KMS-11 (cell line): Measurements from ENCODE around the gene ERCC2.

ENCODE experiments used
- H2AFZ ChIP-seq: fragments of 200-600 bp; sonication (generic); 2 replicates; pipeline ENCODE4 v1.6.1; 2016; ENCODE audit warnings: antibody characterized with exemption, mixed run types, low read depth
- H3K27ac ChIP-seq: fragments of 200-600 bp; sonication (generic); 2 replicates; pipeline ENCODE4 v1.6.1; 2016; ENCODE audit warnings: mild to moderate bottlenecking, mixed run types
- H3K27me3 ChIP-seq: fragments of 200-600 bp; sonication (generic); 2 replicates; pipeline ENCODE4 v1.6.1; 2017; ENCODE audit warnings: mild to moderate bottlenecking, low read depth, mixed run types, moderate library complexity; ENCODE audit not compliant: insufficient read depth
- H3K36me3 ChIP-seq: fragments of 200-600 bp; sonication (generic); 2 replicates; pipeline ENCODE4 v1.6.1; 2017; ENCODE audit warnings: mild to moderate bottlenecking, mixed run types; ENCODE audit not compliant: insufficient read depth
- H3K4me1 ChIP-seq: fragments of 200-600 bp; sonication (generic); 2 replicates; pipeline ENCODE4 v1.6.1; 2016; ENCODE audit warnings: mild to moderate bottlenecking, low read depth, mixed run types; ENCODE audit not compliant: poor library complexity, severe bottlenecking
- H3K4me2 ChIP-seq: fragments of 200-600 bp; sonication (generic); 2 replicates; pipeline ENCODE4 v1.7.0; 2016; ENCODE audit warnings: mild to moderate bottlenecking, mixed run types
- H3K4me3 ChIP-seq: fragments of 200-600 bp; sonication (generic); IDR thresholded peaks from 2 replicates; pipeline ENCODE4 v1.6.1; 2017; ENCODE audit warnings: low read depth, low read length, mixed read lengths; ENCODE audit not compliant: insufficient read depth
- H3K79me2 ChIP-seq: fragments of 200-600 bp; sonication (generic); 2 replicates; pipeline ENCODE4 v1.6.1; 2016; ENCODE audit warnings: low read depth, mixed run types; ENCODE audit not compliant: insufficient read depth
- H3K9ac ChIP-seq: fragments of 200-600 bp; sonication (generic); 2 replicates; pipeline ENCODE4 v1.6.1; 2016; ENCODE audit warnings: mild to moderate bottlenecking, mixed run types
- H4K20me1 ChIP-seq: fragments of 200-600 bp; sonication (generic); 2 replicates; pipeline ENCODE4 v1.6.1; 2016; ENCODE audit warnings: mild to moderate bottlenecking, mixed run types; ENCODE audit not compliant: insufficient read depth
- CTCF ChIP-seq: fragments of 200-600 bp; sonication (generic); conservative IDR thresholded peaks from 2 replicates; pipeline ENCODE4 v1.6.1; 2017; ENCODE audit warnings: low read depth, mild to moderate bottlenecking, antibody characterized with exemption, low read length, moderate library complexity, mixed read lengths

The ERCC2 gene

GRCh38 chr19:45368737-45369340, 1.5 kb downstream of the ERCC2 start:
- Histone ChIP-seq H3K4me1 (peaks cover 15% of the 10 kb centered on the region), H3K9ac (no peak overlapping the region), H3K79me2 (no peaks in the 10 kb centered on the region), H3K4me3 (no peak overlapping the region), H2AFZ (no peak overlapping the region), H4K20me1 (no peaks in the 10 kb centered on the region), H3K27ac (no peak overlapping the region), H3K4me2 (peak overlapping the region; percentile 95; the same call in 1 of the 2 replicates), H3K36me3 (no peaks in the 10 kb centered on the region), H3K27me3 (no peaks in the 10 kb centered on the region)
- no peak for TF ChIP-seq CTCF

DNA sequence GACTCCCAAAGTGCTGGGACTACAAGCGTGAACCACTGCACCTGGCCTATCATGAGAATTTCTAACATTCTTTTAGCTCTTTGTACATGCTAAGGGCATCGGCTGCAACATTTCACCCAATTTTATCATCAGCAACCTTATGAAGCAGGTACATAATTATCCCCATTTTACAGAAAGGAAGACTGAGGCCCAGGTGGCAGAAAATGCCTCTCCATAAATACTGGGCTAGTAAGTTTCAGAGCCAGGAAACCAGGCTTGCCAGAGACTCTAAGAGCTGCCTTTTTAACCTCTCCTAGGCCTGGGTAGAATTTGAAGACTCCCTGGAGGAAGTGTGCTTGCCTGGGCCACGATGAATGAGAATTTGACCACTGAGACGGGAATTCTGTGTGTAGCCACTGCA, 2.2 kb downstream of the ERCC2 start:
- H3K4me1 ChIP-seq: peaks cover 15% of the 10 kb centered on the region
- H3K4me3 ChIP-seq: no peak overlapping the region
- no peak overlapping the region for H3K9ac ChIP-seq
- no peaks in the 10 kb centered on the region for H3K27me3 ChIP-seq
- no peak overlapping the region for H3K4me2 ChIP-seq
- no peaks in the 10 kb centered on the region for H3K36me3 ChIP-seq
- H3K27ac ChIP-seq: no peak overlapping the region
- no peak overlapping the region for H2AFZ ChIP-seq
- no peaks in the 10 kb centered on the region for H4K20me1 ChIP-seq
- TF ChIP-seq CTCF: no peak
- no peaks in the 10 kb centered on the region for H3K79me2 ChIP-seq

DNA sequence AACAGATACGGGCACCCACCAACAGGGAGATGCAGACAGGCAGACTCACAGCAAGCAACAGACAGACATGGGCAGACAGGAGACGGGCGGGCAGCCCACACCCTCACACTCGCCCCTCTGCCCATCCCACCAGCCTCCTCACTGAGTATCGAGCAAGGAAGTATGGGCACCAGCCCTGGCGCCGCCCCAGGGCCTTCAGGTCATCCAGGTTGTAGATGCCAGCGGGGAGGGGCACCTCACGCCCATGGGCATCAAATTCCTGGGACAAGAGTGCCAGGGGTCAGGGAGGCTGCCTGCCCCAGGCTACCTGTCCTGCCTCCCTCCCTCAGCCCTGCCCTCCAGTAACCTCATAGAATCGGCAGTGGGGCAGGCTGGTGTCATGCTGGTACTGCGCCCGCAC, 5.7 kb downstream of the ERCC2 start:
- Histone ChIP-seq H3K4me1 (peaks cover 6% of the 10 kb centered on the region), H3K27ac (no peak overlapping the region), H3K27me3 (no peaks in the 10 kb centered on the region), H2AFZ (no peak overlapping the region), H3K36me3 (no peaks in the 10 kb centered on the region), H3K4me3 (no peak overlapping the region), H4K20me1 (no peaks in the 10 kb centered on the region), H3K79me2 (no peaks in the 10 kb centered on the region), H3K9ac (no peak overlapping the region), H3K4me2 (no peak overlapping the region)
- TF ChIP-seq CTCF: no peak

DNA sequence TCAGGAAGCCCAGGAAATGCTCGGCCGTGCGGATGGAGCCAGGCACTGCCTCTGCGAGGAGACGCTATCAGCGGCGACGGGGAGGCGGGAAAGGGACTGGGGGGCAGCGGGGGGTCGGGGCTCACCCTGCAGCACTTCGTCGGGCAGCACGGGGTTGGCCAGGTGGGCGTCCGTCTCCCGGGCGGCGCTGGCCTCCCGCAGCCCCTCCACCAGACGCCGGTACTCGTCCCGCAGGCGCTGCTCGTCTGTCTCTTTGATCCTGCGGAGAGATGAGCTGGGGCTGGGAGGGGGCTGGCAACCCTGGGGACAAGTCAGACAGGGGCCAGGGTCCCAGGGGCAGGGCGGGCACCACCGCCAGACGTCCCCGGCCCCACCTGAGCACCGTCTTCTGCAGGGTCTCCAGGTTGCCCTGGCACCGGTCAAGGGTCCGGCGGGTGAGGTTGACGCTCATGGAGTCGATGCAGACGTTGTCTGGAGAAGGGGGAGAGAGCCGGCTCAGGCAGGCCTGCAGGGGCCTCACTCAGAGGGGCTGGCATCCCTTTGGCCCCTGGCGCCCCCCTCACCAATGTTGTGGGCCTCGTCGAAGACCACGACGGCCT, 6.4 kb downstream of the ERCC2 start:
- Histone ChIP-seq H3K4me2 (no peak overlapping the region), H3K4me1 (no peaks in the 10 kb centered on the region), H4K20me1 (no peaks in the 10 kb centered on the region), H3K4me3 (no peak overlapping the region), H3K27me3 (no peaks in the 10 kb centered on the region), H3K9ac (no peak overlapping the region), H3K79me2 (no peaks in the 10 kb centered on the region), H2AFZ (no peak overlapping the region), H3K36me3 (no peaks in the 10 kb centered on the region), H3K27ac (no peak overlapping the region)
- no peak for TF ChIP-seq CTCF
